Right lobe of liver (tissue), 6 donors: Measurements from ENCODE around the gene DACH1. TPM values are rescaled to one million over a fixed set of nuclear protein-coding genes. Genes with fewer than 3 reads are reported as not detected.

Source experiments
- ATAC-seq, 4 donors: fragments of 200-7000 bp; cut with Tn5 transposase; one replicate each; pipeline ENCODE4 v1.9.1; 2020; ENCODE audit warnings: mild to moderate bottlenecking in 4 of 4, moderate library complexity in 4 of 4
- DNase-seq, 3 donors: peaks; one replicate each; pipeline ENCODE4 v3.0.0-alpha.2; 2020
- H3K27ac ChIP-seq, 3 donors: fragments of 200-600 bp; one replicate each; pipeline ENCODE4 v1.8.0; 2022
- H3K27me3 ChIP-seq, 2 donors: fragments of 200-600 bp; one replicate each; pipeline ENCODE4 v1.8.0; 2022
- H3K36me3 ChIP-seq, 4 donors: fragments of 200-600 bp; sonication (generic) in 1 of 4; one replicate each; pipeline versions ENCODE4 v1.5.1 to v1.8.0; 2017 to 2022; ENCODE audit warnings: control low read depth in 1 of 4
- H3K4me1 ChIP-seq, 4 donors: fragments of 200-600 bp; sonication (generic) in 1 of 4; one replicate each; pipeline versions ENCODE4 v1.5.1 to v1.8.0; 2017 to 2022; ENCODE audit warnings: control low read depth in 1 of 4
- H3K4me3 ChIP-seq, 3 donors: fragments of 200-600 bp; one replicate each; pipeline ENCODE4 v1.8.0; 2022
- H3K9me3 ChIP-seq, 4 donors: fragments of 200-600 bp; sonication (generic) in 1 of 4; one replicate each; pipeline versions ENCODE4 v1.5.1 to v1.8.0; 2017 to 2022; ENCODE audit warnings: control low read depth in 1 of 4
- POLR2A ChIP-seq: fragments of 450-650 bp; IDR thresholded peaks from one replicate; pipeline ENCODE4 v1.6.1; 2017; ENCODE audit warnings: antibody characterized with exemption, mild to moderate bottlenecking
- WGBS: methylation state at CpG from one replicate; pipeline ENCODE4 v1.1.6; 2018; ENCODE audit warnings: low coverage, low lambda C conversion rate; ENCODE audit not compliant: insufficient coverage; ENCODE audit errors: missing lambda C conversion rate; 5-methylcytosine and 5-hydroxymethylcytosine counted together
- intact Hi-C, 2 donors: fragments of 100-400 bp; cut with DNase I; formaldehyde crosslinking; loops; one replicate each; pipeline versions ENCODE4 v1.11.2 to v1.14.1; 2022
- total RNA-seq, 6 experiments: library from RNA; depleted of rRNA in 2 of 6; stranded (reverse); fragments of >200 nt in 2 of 6; fragmentation: NEBNext Ultra II Directional in 3 of 6; extraction: Animal tissue kit (Norgen Biotek cat#: 25700) in 3 of 6; gene quantifications; one replicate each; pipeline versions ENCODE4 v1.1.0 to v1.2.4, GENCODE V29; 2016 to 2023
- TF ChIP-seq, protein P1 (sequence below), 4 donors: fragments of 200-600 bp in 3 of 4; fragments of 450-650 bp in 1 of 4; IDR thresholded peaks; one replicate each; pipeline versions ENCODE4 v1.5.1 to v1.8.0; 2016 to 2022; ENCODE audit warnings: antibody characterized with exemption in 4 of 4, mild to moderate bottlenecking in 2 of 4
- donor health status: DM: no; HTN: yes; CAD: no.
- donor health status: DM: no; HTN: no; CAD: no.
- donor health status: DM: no; HTN: no; CAD: no.
- donor health status: DM: no; HTN: yes; CAD: no.
- donor health status: DM: no; HTN: yes; CAD: no.

DACH1 gene
- total RNA-seq, 6 experiments from 2014 or later = 0.80 to 1.5 (median 0.94) TPM

- peaks cover 0 to 15% (median 0%) of the 10 kb centered on the region in 4 donors for H3K4me1 ChIP-seq
- no peaks in the 10 kb centered on the region for H3K36me3 ChIP-seq
- peak; percentile 23 to 55 (median 47) for DNase-seq
- H3K9me3 ChIP-seq = no peaks in the 10 kb centered on the region
- WGBS = no CpG with 5 or more reads among the region's 21 CpGs
- peak in 2 of 4 donors; percentile 7 to 9 for ATAC-seq
- peaks cover 0 to 4% of the 10 kb centered on the region in 2 donors for H3K27me3 ChIP-seq
- peak overlapping the region in 2 of 3 donors; percentile 34 to 42 for H3K27ac ChIP-seq
- intact Hi-C loops = no loop called here
- TF ChIP-seq, protein P1, sequence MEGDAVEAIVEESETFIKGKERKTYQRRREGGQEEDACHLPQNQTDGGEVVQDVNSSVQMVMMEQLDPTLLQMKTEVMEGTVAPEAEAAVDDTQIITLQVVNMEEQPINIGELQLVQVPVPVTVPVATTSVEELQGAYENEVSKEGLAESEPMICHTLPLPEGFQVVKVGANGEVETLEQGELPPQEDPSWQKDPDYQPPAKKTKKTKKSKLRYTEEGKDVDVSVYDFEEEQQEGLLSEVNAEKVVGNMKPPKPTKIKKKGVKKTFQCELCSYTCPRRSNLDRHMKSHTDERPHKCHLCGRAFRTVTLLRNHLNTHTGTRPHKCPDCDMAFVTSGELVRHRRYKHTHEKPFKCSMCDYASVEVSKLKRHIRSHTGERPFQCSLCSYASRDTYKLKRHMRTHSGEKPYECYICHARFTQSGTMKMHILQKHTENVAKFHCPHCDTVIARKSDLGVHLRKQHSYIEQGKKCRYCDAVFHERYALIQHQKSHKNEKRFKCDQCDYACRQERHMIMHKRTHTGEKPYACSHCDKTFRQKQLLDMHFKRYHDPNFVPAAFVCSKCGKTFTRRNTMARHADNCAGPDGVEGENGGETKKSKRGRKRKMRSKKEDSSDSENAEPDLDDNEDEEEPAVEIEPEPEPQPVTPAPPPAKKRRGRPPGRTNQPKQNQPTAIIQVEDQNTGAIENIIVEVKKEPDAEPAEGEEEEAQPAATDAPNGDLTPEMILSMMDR (IDR thresholded peaks at IDR 0.05) = no peak
- no peak for TF ChIP-seq POLR2A
- peak overlapping the region; percentile 41 to 51 (median 45) for H3K4me3 ChIP-seq
Observed at GRCh38 chr13:71865874-71866334, 1.1 kb downstream of the DACH1 start.

DNA sequence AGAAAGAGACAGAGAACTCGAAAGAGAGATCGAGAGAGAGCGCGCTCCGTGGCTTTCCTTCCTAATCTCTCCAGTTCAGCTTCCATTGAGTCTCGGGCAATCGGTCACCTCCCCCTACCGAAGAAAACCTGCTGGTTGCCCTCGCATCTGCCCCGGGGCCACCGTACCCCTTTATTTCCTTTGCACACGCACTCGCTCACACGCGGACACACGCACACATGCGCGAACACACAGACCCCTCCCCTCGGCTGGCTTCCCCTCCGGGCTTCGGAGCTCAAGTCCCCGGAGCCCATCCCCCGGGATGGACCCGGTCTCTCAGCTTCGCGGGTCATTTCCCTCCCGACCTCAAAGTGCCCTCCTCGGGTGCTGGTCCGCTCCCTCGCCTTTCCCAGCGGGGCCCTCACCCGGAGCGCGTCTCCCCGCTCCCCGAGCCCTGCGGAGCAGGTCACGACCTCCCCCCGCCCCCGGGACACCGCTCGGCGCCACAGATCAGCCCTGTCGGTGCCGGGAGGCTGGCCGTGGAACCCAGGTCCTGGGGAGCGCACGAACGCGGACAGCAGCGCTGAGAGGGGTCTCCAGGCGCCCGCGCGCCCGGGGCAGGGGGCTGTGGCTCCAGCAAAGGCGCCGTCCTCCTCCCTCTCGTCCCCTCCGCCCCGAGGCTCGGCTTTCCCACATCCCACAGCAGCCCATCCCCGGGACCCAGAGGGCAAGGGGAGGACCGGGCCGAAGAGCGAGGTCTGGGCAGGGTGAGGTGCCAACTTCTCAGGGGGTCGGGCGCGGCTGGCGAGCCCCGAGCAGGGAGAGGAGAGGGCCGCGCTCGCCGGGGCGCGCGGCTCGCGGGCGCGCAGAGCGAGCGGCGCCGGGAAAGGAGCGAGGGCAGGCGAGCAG lies 1.8 kb downstream of the DACH1 start:
- Histone ChIP-seq H3K4me3 (peak overlapping the region; percentile 41 to 51 (median 45)), H3K27ac (peak overlapping the region; percentile 33 to 42 (median 34)), H3K9me3 (no peaks in the 10 kb centered on the region), H3K4me1 (peaks cover 0 to 15% (median 0%) of the 10 kb centered on the region in 4 donors), H3K36me3 (no peaks in the 10 kb centered on the region), H3K27me3 (peaks cover 0 to 4% of the 10 kb centered on the region in 2 donors)
- no peak for TF ChIP-seq POLR2A
- TF ChIP-seq, protein P1 (IDR thresholded peaks at IDR 0.05) = no peak
- DNase-seq = peak; percentile 38 to 61 (median 47)
- WGBS = 2% methylated on average over 46 of the region's 88 CpGs
- ATAC-seq = peak; percentile 28 to 30 (median 28)
- intact Hi-C loops = no loop called here

- intact Hi-C loops = no loop called here
- Histone ChIP-seq H3K27ac (peak overlapping the region in 1 of 3 donors; percentile 10), H3K9me3 (no peaks in the 10 kb centered on the region), H3K27me3 (peaks cover 0 to 4% of the 10 kb centered on the region in 2 donors), H3K4me3 (peak overlapping the region; percentile 41 to 51 (median 45)), H3K36me3 (no peaks in the 10 kb centered on the region), H3K4me1 (peaks cover 0 to 15% (median 0%) of the 10 kb centered on the region in 4 donors)
- DNase-seq (peak; percentile 47 to 60 (median 52)), ATAC-seq (peak; percentile 37 to 58 (median 54))
- 4% methylated on average over 39 of the region's 39 CpGs for WGBS
- TF ChIP-seq, protein P1 (IDR thresholded peaks at IDR 0.05) = no peak
- no peak for TF ChIP-seq POLR2A
Observed at GRCh38 chr13:71864094-71864985, 2.7 kb downstream of the DACH1 start.

DNA sequence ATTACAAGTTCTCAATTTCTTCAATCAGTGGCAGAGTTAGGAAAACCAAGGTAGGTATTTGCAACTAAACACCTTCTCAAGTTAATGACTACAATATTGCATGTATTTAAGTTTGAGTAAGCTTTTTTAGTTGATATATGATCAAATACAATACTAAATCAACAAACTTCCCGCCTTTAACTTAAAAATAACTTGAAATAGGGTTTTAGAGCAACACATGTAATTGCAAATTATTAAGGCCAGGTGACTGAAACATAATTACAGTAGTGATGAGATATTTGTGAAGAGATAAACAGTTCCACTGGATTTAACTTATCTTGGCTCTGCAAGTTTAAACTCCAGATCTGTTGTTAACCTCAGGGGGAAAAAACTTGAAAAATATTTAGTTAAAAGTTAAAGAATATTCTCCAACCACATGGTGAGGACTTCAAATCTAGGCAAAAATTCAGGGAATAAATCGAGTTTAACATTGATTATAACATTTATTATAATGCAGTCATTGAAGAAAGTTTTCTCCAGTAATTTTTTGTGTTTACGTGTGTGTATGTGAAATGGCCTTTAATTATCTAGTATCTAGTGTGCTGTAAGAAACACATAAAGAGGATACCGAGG lies 3.6 kb downstream of the DACH1 start:
- Histone ChIP-seq H3K9me3 (no peaks in the 10 kb centered on the region), H3K4me1 (peaks cover 0 to 15% (median 0%) of the 10 kb centered on the region in 4 donors), H3K4me3 (no peak overlapping the region), H3K27ac (no peak overlapping the region), H3K36me3 (no peaks in the 10 kb centered on the region), H3K27me3 (no peaks in the 10 kb centered on the region)
- ATAC-seq (no peak), DNase-seq (no peak)
- WGBS = 37% methylated on average over 4 of the region's 4 CpGs
- TF ChIP-seq, protein P1 (IDR thresholded peaks at IDR 0.05) = no peak
- no peak for TF ChIP-seq POLR2A
- intact Hi-C loops = no loop called here
